Right cardiac atrium (tissue), 5 donors: Measurements from ENCODE around the gene MRAS. TPM values are rescaled to one million over a fixed set of nuclear protein-coding genes. Genes with fewer than 3 reads are reported as not detected.

ENCODE experiments used
- ATAC-seq, 2 donors: fragments of 200-7000 bp; cut with Tn5 transposase; one replicate each; pipeline versions ENCODE4 v1.8.0 to v1.9.1; 2020; ENCODE audit warnings: moderate library complexity in 2 of 2, mild to moderate bottlenecking in 1 of 2
- DNase-seq, 3 donors: peaks; one replicate each; pipeline ENCODE4 v3.0.0-alpha.2; 2020
- H3K27ac ChIP-seq: one replicate; pipeline ENCODE4 v1.5.1; 2013; ENCODE audit warnings: mild to moderate bottlenecking, low read length, control low read depth, moderate library complexity
- H3K27me3 ChIP-seq: one replicate; pipeline ENCODE4 v1.6.1; 2013; ENCODE audit not compliant: control insufficient read depth, insufficient read depth
- H3K4me1 ChIP-seq: one replicate; pipeline ENCODE4 v1.6.1; 2013; ENCODE audit warnings: low read length; ENCODE audit not compliant: control insufficient read depth, insufficient read depth
- H3K4me3 ChIP-seq: one replicate; pipeline ENCODE4 v1.5.1; 2013; ENCODE audit warnings: low read length, control low read depth
- H3K9me3 ChIP-seq: one replicate; pipeline ENCODE4 v1.6.1; 2013; ENCODE audit warnings: low read length; ENCODE audit not compliant: control insufficient read depth
- WGBS: extraction: QIAGEN DNeasy Blood & Tissue Kit; methylation state at CpG from one replicate; pipeline ENCODE4 v1.1.7; 2013; 5-methylcytosine and 5-hydroxymethylcytosine counted together
- intact Hi-C, 4 donors: fragments of 100-400 bp; cut with DNase I; formaldehyde crosslinking; loops; one replicate each; pipeline versions ENCODE4 v1.11.0 to v1.14.0; 2022 to 2023
- polyA plus RNA-seq: library from polyadenylated mRNA; stranded (reverse); fragments of 200-250 nt; gene quantifications from one replicate; pipeline ENCODE4 v1.2.3, GENCODE V29; 2013
- total RNA-seq, 4 donors: library from RNA; stranded (reverse); fragmentation: NEBNext Ultra II Directional; extraction: Animal tissue kit (Norgen Biotek cat#: 25700); gene quantifications; one replicate each; pipeline ENCODE4 v1.2.1, GENCODE V29; 2021
- donor health status: healthy with polysubstance abuse.
- donor health status: DM: no; HTN: yes; CAD: no.
- donor health status: DM: no; HTN: no; CAD: no.
- donor health status: DM: no; HTN: yes; CAD: no; lungs with severe emphysema.
- donor health status: DM: yes; HTN: yes; CAD: no.

MRAS gene
- total and polyA plus RNA-seq, 5 donors = 184 to 374 (median 298) TPM

- no peak for DNase-seq
- H3K9me3 ChIP-seq = no peaks in the 10 kb centered on the region
- no peaks in the 10 kb centered on the region for H3K27me3 ChIP-seq
- peak in 1 of 2 donors; percentile 2 for ATAC-seq
- peaks cover 36% of the 10 kb centered on the region for H3K4me1 ChIP-seq
- H3K4me3 ChIP-seq = no peak overlapping the region
- peak overlapping the region; percentile 34 for H3K27ac ChIP-seq
- 80% methylated on average over 7 of the region's 7 CpGs for WGBS
- intact Hi-C loops = no loop called here
Measured at GRCh38 chr3:138367326-138367850, 19.0 kb downstream of the MRAS start.

GRCh38 chr3:138367911-138368310 is 19.5 kb downstream of the MRAS start:
- DNase-seq (peak; percentile 82 to 91 (median 90)), ATAC-seq (peak; percentile 48 to 64)
- H3K27me3 ChIP-seq = no peaks in the 10 kb centered on the region
- H3K27ac ChIP-seq = peak overlapping the region; percentile 61
- whole genome bisulfite sequencing = 27% methylated on average over 5 of the region's 5 CpGs
- no peaks in the 10 kb centered on the region for H3K9me3 ChIP-seq
- intact Hi-C loops = no loop called here
- peaks cover 39% of the 10 kb centered on the region for H3K4me1 ChIP-seq
- H3K4me3 ChIP-seq = no peak overlapping the region

- H3K27ac ChIP-seq = peak overlapping the region; percentile 28
- WGBS = 56% methylated on average over 8 of the region's 8 CpGs
- peak in 2 of 3 donors; percentile 59 to 73 for DNase-seq
- H3K27me3 ChIP-seq = no peaks in the 10 kb centered on the region
- H3K4me1 ChIP-seq = peaks cover 39% of the 10 kb centered on the region
- no peak for ATAC-seq
- H3K9me3 ChIP-seq = no peaks in the 10 kb centered on the region
- H3K4me3 ChIP-seq = no peak overlapping the region
- intact Hi-C loops = no loop called here
Measured at GRCh38 chr3:138369151-138369900, 20.9 kb downstream of the MRAS start.

GRCh38 chr3:138370321-138370720 is 21.9 kb downstream of the MRAS start:
- Histone ChIP-seq H3K27ac (peak overlapping the region; percentile 28), H3K4me1 (peaks cover 40% of the 10 kb centered on the region), H3K27me3 (no peaks in the 10 kb centered on the region), H3K9me3 (no peaks in the 10 kb centered on the region), H3K4me3 (no peak overlapping the region)
- intact Hi-C loops = no loop called here
- DNase-seq (no peak), ATAC-seq (no peak)
- WGBS = 69% methylated on average over 8 of the region's 8 CpGs

GRCh38 chr3:138371070-138371965 is 22.9 kb downstream of the MRAS start:
- Histone ChIP-seq H3K27me3 (no peaks in the 10 kb centered on the region), H3K27ac (peak overlapping the region; percentile 65), H3K4me1 (peaks cover 37% of the 10 kb centered on the region), H3K4me3 (no peak overlapping the region), H3K9me3 (no peaks in the 10 kb centered on the region)
- intact Hi-C loops = no loop called here
- ATAC-seq = no peak
- no peak for DNase-seq
- WGBS = 74% methylated on average over 9 of the region's 9 CpGs

GRCh38 chr3:138373087-138373735 is 24.8 kb downstream of the MRAS start:
- H3K4me3 ChIP-seq = no peak overlapping the region
- DNase-seq (no peak), ATAC-seq (no peak)
- H3K27me3 ChIP-seq = no peaks in the 10 kb centered on the region
- H3K4me1 ChIP-seq = peaks cover 25% of the 10 kb centered on the region
- intact Hi-C loops = no loop called here
- peak overlapping the region; percentile 34 for H3K27ac ChIP-seq
- 78% methylated on average over 7 of the region's 7 CpGs for WGBS
- no peaks in the 10 kb centered on the region for H3K9me3 ChIP-seq

GRCh38 chr3:138373736-138374094 is 25.3 kb downstream of the MRAS start:
- ATAC-seq = no peak
- DNase-seq = no peak
- Histone ChIP-seq H3K4me1 (peaks cover 27% of the 10 kb centered on the region), H3K4me3 (no peak overlapping the region), H3K27me3 (no peaks in the 10 kb centered on the region), H3K9me3 (no peaks in the 10 kb centered on the region), H3K27ac (no peak overlapping the region)
- 98% methylated on average over 5 of the region's 5 CpGs for WGBS
- intact Hi-C loops = no loop called here

GRCh38 chr3:138374573-138375134 is 26.3 kb downstream of the MRAS start:
- Histone ChIP-seq H3K4me3 (no peak overlapping the region), H3K27ac (peak overlapping the region; percentile 80), H3K27me3 (no peaks in the 10 kb centered on the region), H3K9me3 (no peaks in the 10 kb centered on the region), H3K4me1 (peaks cover 19% of the 10 kb centered on the region)
- intact Hi-C loops = no loop called here
- no peak for DNase-seq
- WGBS = 40% methylated on average over 2 of the region's 2 CpGs
- peak; percentile 45 to 47 for ATAC-seq

- Histone ChIP-seq H3K4me3 (no peak overlapping the region), H3K9me3 (no peaks in the 10 kb centered on the region), H3K27me3 (no peaks in the 10 kb centered on the region), H3K27ac (peak overlapping the region; percentile 57), H3K4me1 (peaks cover 15% of the 10 kb centered on the region)
- ATAC-seq (no peak), DNase-seq (no peak)
- intact Hi-C loops = no loop called here
- WGBS = 75% methylated on average over 4 of the region's 4 CpGs
Measured at GRCh38 chr3:138375447-138375846, 27.1 kb downstream of the MRAS start.

GRCh38 chr3:138376663-138377062 is 28.3 kb downstream of the MRAS start:
- Histone ChIP-seq H3K4me3 (no peak overlapping the region), H3K9me3 (no peaks in the 10 kb centered on the region), H3K4me1 (peaks cover 15% of the 10 kb centered on the region), H3K27ac (peak overlapping the region; percentile 84), H3K27me3 (no peaks in the 10 kb centered on the region)
- DNase-seq (no peak), ATAC-seq (peak in 1 of 2 donors; percentile 22)
- intact Hi-C loops = no loop called here
- WGBS = 59% methylated on average over 2 of the region's 2 CpGs
